Heart left ventricle (tissue), 13 donors: ENCODE results near the gene DCT.

Experiments used
- CTCF ChIP-seq, 12 donors: fragments of 200-600 bp; sonication (generic) in 4 of 12; IDR thresholded peaks; one replicate each; pipeline versions ENCODE4 v1.5.0 to v1.8.0; 2018 to 2022; ENCODE audit warnings: antibody characterized with exemption in 12 of 12, mild to moderate bottlenecking in 5 of 12
- POLR2A ChIP-seq, 2 donors: fragments of 450-650 bp; IDR thresholded peaks; one replicate each; pipeline ENCODE4 v1.6.1; 2017; ENCODE audit warnings: antibody characterized with exemption in 2 of 2, mild to moderate bottlenecking in 2 of 2, moderate library complexity in 2 of 2
- donor health status: ischemic (EF 13 %, LVEDD 7.1; RV severe dilation, severe dysfunction).
- donor health status: DM: no; HTN: yes; CAD: no.
- donor health status: DM: no; HTN: no; CAD: no.
- donor health status: ischemic (EF 25% LVEDD 6.9; RV normal size, moderate dysfunction).
- donor health status: ischemic (EF 25% LVEDD 5.7; RV mildly dilated, moderate dysfunction).
- donor health status: ischemic (EF 35%, LVEDD 5.7; RV mildly dilated, moderate dysfunction).
- donor health status: nonischemic (EF 11% LVEDD 7.7; RV severe dilation, severe dysfunction).
- donor health status: DM: yes; HTN: yes; CAD: no.
- donor health status: PGD.
- donor health status: ischemic (EF 29% LVEDD 5.4; RV normal size, mild dysfunction).
- donor health status: nonischemic (EF 23%, LVEDD 6.1; RV moderate dilation, normal function).

- TF ChIP-seq CTCF (IDR thresholded peaks at IDR 0.05) (no peak), POLR2A (IDR thresholded peaks at IDR 0.05) (no peak)
Measured at GRCh38 chr13:94487043-94487442, 7.6 kb upstream of the DCT start.
